ENCODE measurements around the gene GPC5. TPM values are rescaled to one million over a fixed set of nuclear protein-coding genes. Genes with fewer than 3 reads are reported as not detected.

GPC5 gene
- total RNA-seq, 1 donor from 2014 or later, result 8.7 TPM

DNA sequence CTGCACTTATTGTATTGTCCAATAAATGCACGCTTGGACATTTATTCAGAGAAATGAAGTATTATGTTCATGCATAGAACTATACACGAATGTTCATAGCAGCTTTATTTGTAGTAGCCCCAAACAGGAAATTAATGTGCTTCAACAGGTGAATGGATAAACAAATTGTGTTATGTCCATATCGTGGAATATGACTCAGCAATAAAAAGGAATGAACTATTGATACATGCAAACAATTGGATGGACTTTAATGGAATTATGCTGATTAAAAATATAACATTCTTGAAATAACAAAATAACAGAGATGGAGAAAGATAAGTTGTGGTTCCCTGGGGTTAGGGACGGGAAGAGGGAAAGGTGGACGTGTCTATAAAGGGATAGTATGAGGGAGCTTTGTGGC is 65.9 kb downstream of the GPC5 start:
- Histone ChIP-seq H3K9me3 (no peaks in the 10 kb centered on the region), H3K27me3 (ENCODE audit: low read depth) (no peaks in the 10 kb centered on the region), H3K4me3 (no peak overlapping the region), H3K27ac (no peak overlapping the region), H3K36me3 (no peaks in the 10 kb centered on the region), H3K4me1 (no peaks in the 10 kb centered on the region)
- intact Hi-C loops (cut with DNase I), result no loop called here
- DNase-seq (no peak), ATAC-seq (no peak)
- TF ChIP-seq, protein P1, sequence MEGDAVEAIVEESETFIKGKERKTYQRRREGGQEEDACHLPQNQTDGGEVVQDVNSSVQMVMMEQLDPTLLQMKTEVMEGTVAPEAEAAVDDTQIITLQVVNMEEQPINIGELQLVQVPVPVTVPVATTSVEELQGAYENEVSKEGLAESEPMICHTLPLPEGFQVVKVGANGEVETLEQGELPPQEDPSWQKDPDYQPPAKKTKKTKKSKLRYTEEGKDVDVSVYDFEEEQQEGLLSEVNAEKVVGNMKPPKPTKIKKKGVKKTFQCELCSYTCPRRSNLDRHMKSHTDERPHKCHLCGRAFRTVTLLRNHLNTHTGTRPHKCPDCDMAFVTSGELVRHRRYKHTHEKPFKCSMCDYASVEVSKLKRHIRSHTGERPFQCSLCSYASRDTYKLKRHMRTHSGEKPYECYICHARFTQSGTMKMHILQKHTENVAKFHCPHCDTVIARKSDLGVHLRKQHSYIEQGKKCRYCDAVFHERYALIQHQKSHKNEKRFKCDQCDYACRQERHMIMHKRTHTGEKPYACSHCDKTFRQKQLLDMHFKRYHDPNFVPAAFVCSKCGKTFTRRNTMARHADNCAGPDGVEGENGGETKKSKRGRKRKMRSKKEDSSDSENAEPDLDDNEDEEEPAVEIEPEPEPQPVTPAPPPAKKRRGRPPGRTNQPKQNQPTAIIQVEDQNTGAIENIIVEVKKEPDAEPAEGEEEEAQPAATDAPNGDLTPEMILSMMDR (IDR thresholded peaks at IDR 0.05), result no peak

DNA sequence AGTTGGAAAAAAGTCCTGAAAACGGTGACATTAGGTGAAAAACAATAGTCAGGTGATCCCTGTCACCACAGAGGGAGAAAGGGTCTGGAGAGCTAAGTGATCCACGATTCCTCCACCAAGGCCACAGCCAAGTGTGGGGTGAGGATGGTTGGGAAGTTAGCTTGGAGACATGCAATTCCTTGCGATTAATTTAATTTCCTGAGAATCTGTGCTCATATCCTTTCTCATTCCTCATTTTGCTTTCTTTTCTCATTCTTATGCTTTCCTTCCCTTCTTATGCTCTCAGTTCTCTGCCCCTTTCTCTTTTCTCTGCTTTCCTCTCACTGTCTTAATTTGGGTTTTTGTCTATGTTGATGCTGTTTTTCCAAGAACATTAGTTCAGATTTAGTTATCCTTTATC is 68.8 kb downstream of the GPC5 start:
- no peak overlapping the region for H3K27ac ChIP-seq
- no peak for DNase-seq
- no peaks in the 10 kb centered on the region for H3K4me1 ChIP-seq
- intact Hi-C loops (cut with DNase I), result no loop called here
- no peak overlapping the region for H3K4me3 ChIP-seq
- H3K9me3 ChIP-seq, result no peaks in the 10 kb centered on the region
- TF ChIP-seq, protein P1 (IDR thresholded peaks at IDR 0.05), result no peak
- no peak for ATAC-seq
- H3K27me3 ChIP-seq (ENCODE audit: low read depth), result no peaks in the 10 kb centered on the region
- no peaks in the 10 kb centered on the region for H3K36me3 ChIP-seq

DNA sequence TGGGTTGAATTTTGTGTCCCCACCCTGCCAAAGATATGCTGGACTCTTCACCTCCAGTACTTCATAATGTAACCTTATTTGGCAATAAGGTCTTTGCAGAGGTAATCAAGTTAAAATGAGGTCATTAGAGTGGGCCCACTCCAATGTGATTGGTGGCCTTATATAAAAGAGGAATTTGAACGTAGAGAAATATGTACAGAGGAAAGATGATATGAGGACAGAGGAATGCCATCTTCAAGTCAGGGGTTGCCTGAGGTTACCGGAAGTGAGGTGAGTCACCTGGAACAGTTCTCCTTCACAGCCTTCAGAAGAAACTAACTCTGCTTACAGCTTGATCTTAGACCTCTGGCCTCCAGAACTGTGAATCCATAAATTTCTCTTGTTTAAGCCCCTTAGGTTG is 69.9 kb downstream of the GPC5 start:
- TF ChIP-seq, protein P1 (IDR thresholded peaks at IDR 0.05), result no peak
- Histone ChIP-seq H3K36me3 (no peaks in the 10 kb centered on the region), H3K4me3 (no peak overlapping the region), H3K4me1 (no peaks in the 10 kb centered on the region), H3K27ac (no peak overlapping the region), H3K27me3 (ENCODE audit: low read depth) (no peaks in the 10 kb centered on the region), H3K9me3 (no peaks in the 10 kb centered on the region)
- intact Hi-C loops (cut with DNase I), result no loop called here
- DNase-seq (no peak), ATAC-seq (peak in 1 of 2 donors; percentile 48)

DNA sequence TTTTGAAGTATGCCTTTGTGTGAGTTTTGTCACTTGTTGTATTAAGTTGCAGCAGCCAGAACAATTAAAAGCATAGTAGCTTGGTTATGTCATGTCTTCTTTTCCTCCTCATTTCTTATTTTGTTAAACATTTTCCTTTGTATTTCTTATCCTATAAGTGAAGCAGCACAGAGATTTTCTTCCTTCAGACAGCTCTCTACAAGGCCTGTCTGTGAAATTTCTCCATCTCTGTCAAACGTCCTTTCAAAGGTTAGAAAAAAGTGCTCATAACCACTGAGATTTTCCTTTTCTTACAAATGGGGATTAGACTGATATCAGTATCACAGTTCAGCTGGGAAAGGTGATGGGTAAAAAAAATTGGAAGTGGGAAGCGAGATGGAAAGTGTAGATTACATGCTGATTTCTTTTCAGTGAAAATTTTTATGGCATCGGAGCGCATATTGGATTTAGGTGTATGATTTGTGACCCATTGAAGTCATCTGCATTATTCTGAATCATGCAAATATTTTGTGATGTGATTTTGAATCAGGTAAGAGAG is 71.7 kb downstream of the GPC5 start:
- TF ChIP-seq, protein P1 (IDR thresholded peaks at IDR 0.05), result no peak
- no peak for ATAC-seq
- DNase-seq, result no peak

DNA sequence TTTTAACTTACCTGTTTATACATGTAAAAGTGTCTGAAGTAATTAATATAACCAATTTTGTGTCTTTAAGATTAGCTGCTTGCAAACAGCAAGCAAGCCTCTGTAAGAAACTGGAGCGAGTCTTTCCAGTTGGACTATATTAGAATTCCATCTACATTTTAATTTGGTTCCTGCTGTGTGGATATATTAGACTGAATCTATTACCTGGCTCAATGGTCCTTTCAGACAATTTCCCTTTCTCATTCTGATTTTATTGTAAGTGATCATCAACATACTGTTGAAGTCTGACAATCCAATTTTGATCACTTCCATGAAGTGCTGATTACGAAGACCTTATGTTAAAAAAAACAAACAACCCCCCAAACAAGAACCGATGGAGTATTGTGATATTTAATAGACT is 72.3 kb downstream of the GPC5 start:
- DNase-seq, result no peak
- TF ChIP-seq, protein P1 (IDR thresholded peaks at IDR 0.05), result no peak
- Histone ChIP-seq H3K27me3 (ENCODE audit: low read depth) (no peaks in the 10 kb centered on the region), H3K4me1 (no peaks in the 10 kb centered on the region), H3K9me3 (no peaks in the 10 kb centered on the region), H3K36me3 (no peaks in the 10 kb centered on the region), H3K4me3 (no peak overlapping the region), H3K27ac (no peak overlapping the region)
- no peak for ATAC-seq
- intact Hi-C loops (cut with DNase I), result no loop called here

More for the DNA sequence above, 71.7 kb downstream of the GPC5 start:
- Histone ChIP-seq H3K4me3 (no peak overlapping the region), H3K9me3 (no peaks in the 10 kb centered on the region), H3K4me1 (no peaks in the 10 kb centered on the region), H3K36me3 (no peaks in the 10 kb centered on the region), H3K27ac (no peak overlapping the region), H3K27me3 (ENCODE audit: low read depth) (no peaks in the 10 kb centered on the region)
- intact Hi-C loops (cut with DNase I), result no loop called here

DNA sequence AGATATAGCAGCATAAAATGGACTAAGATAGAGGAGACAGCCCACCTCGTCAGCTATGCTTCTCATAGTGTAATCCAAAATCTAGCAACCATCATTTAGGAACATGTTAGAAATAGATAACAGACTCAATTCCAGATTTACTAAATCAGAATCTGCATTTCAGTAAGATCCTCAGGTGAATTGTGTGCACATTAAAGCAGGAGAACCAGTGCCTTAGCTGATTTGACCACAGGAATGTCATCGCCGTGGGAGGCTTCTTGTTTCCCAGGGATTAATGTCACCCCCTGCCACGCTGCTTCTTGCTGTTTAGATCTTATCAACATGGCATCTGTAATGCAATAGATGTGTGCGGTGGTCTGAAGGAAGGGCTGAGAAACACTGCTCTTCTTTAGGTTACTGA is 84.0 kb downstream of the GPC5 start:
- H3K4me3 ChIP-seq, result no peak overlapping the region
- TF ChIP-seq, protein P1 (IDR thresholded peaks at IDR 0.05), result no peak
- ATAC-seq (no peak), DNase-seq (no peak)
- H3K27ac ChIP-seq, result no peak overlapping the region
- H3K36me3 ChIP-seq, result no peaks in the 10 kb centered on the region
- H3K4me1 ChIP-seq, result no peaks in the 10 kb centered on the region
- intact Hi-C loops (cut with DNase I), result no loop called here
- no peaks in the 10 kb centered on the region for H3K9me3 ChIP-seq
- no peaks in the 10 kb centered on the region for H3K27me3 ChIP-seq (ENCODE audit: low read depth)
